NCI-H146 treated with DMSO at 0.1 percent for 48 hours (cell line): ENCODE data around the gene DSCAM.

Experiments used
- DNase-seq: peaks from one replicate; lab custom pipeline; 2025; ENCODE audit not compliant: unreplicated experiment; lab: John Stamatoyannopoulos, UW

DSCAM gene

GRCh38 chr21:40839521-40839920 is 7.4 kb downstream of the DSCAM start:
- DNase-seq, result no peak

GRCh38 chr21:40837456-40837855 is 9.5 kb downstream of the DSCAM start:
- DNase-seq, result no peak

GRCh38 chr21:40835184-40835694 is 11.7 kb downstream of the DSCAM start:
- DNase-seq, result no peak

- DNase-seq, result no peak
Observed at GRCh38 chr21:40833184-40833583, 13.8 kb downstream of the DSCAM start.

GRCh38 chr21:40832316-40832715 is 14.6 kb downstream of the DSCAM start:
- DNase-seq, result no peak

GRCh38 chr21:40830836-40831235 is 16.1 kb downstream of the DSCAM start:
- DNase-seq, result no peak

GRCh38 chr21:40829791-40830190 is 17.2 kb downstream of the DSCAM start:
- no peak for DNase-seq

GRCh38 chr21:40829308-40829707 is 17.6 kb downstream of the DSCAM start:
- no peak for DNase-seq

- DNase-seq, result no peak
Observed at GRCh38 chr21:40827509-40827908, 19.4 kb downstream of the DSCAM start.

GRCh38 chr21:40819071-40819900 is 27.7 kb downstream of the DSCAM start:
- DNase-seq, result no peak

- DNase-seq, result no peak
Observed at GRCh38 chr21:40813918-40814317, 33.0 kb downstream of the DSCAM start.

GRCh38 chr21:40809673-40810197 is 37.2 kb downstream of the DSCAM start:
- DNase-seq, result no peak

GRCh38 chr21:40803101-40803500 is 43.9 kb downstream of the DSCAM start:
- no peak for DNase-seq

GRCh38 chr21:40800126-40800525 is 46.8 kb downstream of the DSCAM start:
- no peak for DNase-seq

GRCh38 chr21:40797891-40798290 is 49.1 kb downstream of the DSCAM start:
- DNase-seq, result no peak

GRCh38 chr21:40797410-40797809 is 49.5 kb downstream of the DSCAM start:
- no peak for DNase-seq

GRCh38 chr21:40796464-40796863 is 50.5 kb downstream of the DSCAM start:
- DNase-seq, result no peak

GRCh38 chr21:40795313-40795712 is 51.6 kb downstream of the DSCAM start:
- no peak for DNase-seq

- DNase-seq, result no peak
Observed at GRCh38 chr21:40792691-40793456, 54.1 kb downstream of the DSCAM start.

GRCh38 chr21:40788635-40789034 is 58.3 kb downstream of the DSCAM start:
- no peak for DNase-seq

GRCh38 chr21:40783404-40783803 is 63.6 kb downstream of the DSCAM start:
- DNase-seq, result no peak
